PC-9 (cell line): ENCODE data around the gene DHRS7. TPM values are rescaled to one million over a fixed set of nuclear protein-coding genes. Genes with fewer than 3 reads are reported as not detected.
A peak's percentile ranks its signal among the peaks of the same experiment; 100 is the strongest.

ENCODE experiments used
- BruUV-seq: library from RNA; stranded (reverse); fragments of 400-500 nt; replicated peaks from 2 replicates; lab custom pipeline; 2021; lab: Mats Ljungman, UMichigan
- CTCF ChIA-PET: fragments of 300-600 bp; sonication (Branson Sonifier 250); formaldehyde crosslinking; loops from one replicate; lab custom pipeline; 2022; ENCODE audit warnings: antibody characterized with exemption; lab: Charles Lee
- POLR2A ChIA-PET: fragments of 300-600 bp; sonication (Branson Sonifier 250); formaldehyde crosslinking; loops from one replicate; lab custom pipeline; 2022; ENCODE audit warnings: antibody characterized with exemption; ENCODE audit not compliant: unreplicated experiment; lab: Charles Lee
- DNase-seq, 2 experiments: peaks; one replicate each; pipeline versions ENCODE4 v3.0.0 to v3.0.0-alpha.2; 2015 to 2022; ENCODE audit warnings: mixed read lengths in 1 of 2
- H2AFZ ChIP-seq: fragments of 200-600 bp; sonication (generic); 2 replicates; pipeline ENCODE4 v1.8.1; 2017; ENCODE audit warnings: antibody characterized with exemption
- H3F3A ChIP-seq: fragments of 200-600 bp; sonication (generic); 2 replicates; pipeline ENCODE4 v1.8.1; 2017; ENCODE audit warnings: antibody characterized with exemption, mild to moderate bottlenecking, low read depth; ENCODE audit not compliant: insufficient read depth
- H3K27ac ChIP-seq: fragments of 200-600 bp; sonication (generic); 2 replicates; pipeline ENCODE4 v1.6.1; 2016; ENCODE audit warnings: mixed run types
- H3K27me3 ChIP-seq: fragments of 200-600 bp; sonication (generic); 2 replicates; pipeline ENCODE4 v1.6.1; 2016; ENCODE audit warnings: low read depth, mixed run types; ENCODE audit not compliant: insufficient read depth
- H3K36me3 ChIP-seq: fragments of 200-600 bp; sonication (generic); 2 replicates; pipeline ENCODE4 v1.6.1; 2016; ENCODE audit warnings: low read depth, mixed run types
- H3K4me1 ChIP-seq: fragments of 200-600 bp; sonication (generic); replicated peaks from 2 replicates; pipeline ENCODE4 v1.6.1; 2016; ENCODE audit warnings: mixed run types; ENCODE audit not compliant: insufficient read depth
- H3K4me2 ChIP-seq: fragments of 200-600 bp; sonication (generic); 2 replicates; pipeline ENCODE4 v1.6.1; 2017; ENCODE audit warnings: mixed run types
- H3K4me3 ChIP-seq: fragments of 200-600 bp; sonication (generic); 2 replicates; pipeline ENCODE4 v1.6.1; 2016; ENCODE audit warnings: mixed run types
- H3K79me2 ChIP-seq: fragments of 200-600 bp; sonication (generic); 2 replicates; pipeline ENCODE4 v1.6.1; 2017; ENCODE audit warnings: low read depth, mixed run types
- H3K9me2 ChIP-seq: fragments of 200-600 bp; sonication (generic); 2 replicates; pipeline ENCODE4 v1.8.1; 2017; ENCODE audit warnings: mild to moderate bottlenecking; ENCODE audit not compliant: insufficient read depth
- H3K9me3 ChIP-seq: fragments of 200-600 bp; sonication (generic); 2 replicates; pipeline ENCODE4 v1.8.1; 2016; ENCODE audit warnings: low read depth; ENCODE audit not compliant: insufficient read depth
- H4K20me1 ChIP-seq: fragments of 200-600 bp; sonication (generic); 2 replicates; pipeline ENCODE4 v1.8.1; 2017; ENCODE audit not compliant: insufficient read depth
- CTCF ChIP-seq: fragments of 200-600 bp; sonication (generic); conservative IDR thresholded peaks from 2 replicates; pipeline ENCODE4 v1.6.1; 2017; ENCODE audit warnings: mixed run types, antibody characterized with exemption, mild to moderate bottlenecking, moderate library complexity
- EZH2 ChIP-seq: fragments of 200-600 bp; sonication (generic); IDR thresholded peaks from 2 replicates; pipeline ENCODE4 v1.8.0; 2017; ENCODE audit warnings: antibody characterized with exemption, low read depth
- intact Hi-C: fragments of 100-400 bp; cut with micrococcal nuclease; formaldehyde crosslinking; loops from one replicate; pipeline ENCODE4 v1.10.0; 2022; ENCODE audit not compliant: unreplicated experiment
- total RNA-seq: library from RNA; stranded (reverse); gene quantifications from 2 replicates; pipeline ENCODE4 v1.2.3, GENCODE V29; 2021

The DHRS7 gene
- total RNA-seq, 1 experiment from 2014 or later, result 55.1 TPM

- POLR2A ChIA-PET, result interaction anchor here (0.8 kb wide), 1 partner anchor 23 kb away, joined by 8 read pairs; no protein-coding TSS in a partner anchor
Observed at GRCh38 chr14:60184905-60185555, 19.8 kb upstream of the DHRS7 start.

GRCh38 chr14:60184146-60184904, 19.1 kb upstream of the DHRS7 start:
- Histone ChIP-seq H3K4me3 (peak overlapping the region; percentile 55), H3K27me3 (no peaks in the 10 kb centered on the region), H3K9me2 (no peaks in the 10 kb centered on the region), H3K4me2 (peak overlapping the region; percentile 77), H2AFZ (peak overlapping the region; percentile 52), H3K27ac (0 out of 2 replicates have a peak overlapping the region, but pooled peaks have one; percentile 6), H3K36me3 (no peaks in the 10 kb centered on the region), H3K4me1 (peaks cover 10% of the 10 kb centered on the region; the same call in 1 of the 2 replicates), H3F3A (no peaks in the 10 kb centered on the region), H3K9me3 (no peaks in the 10 kb centered on the region), H4K20me1 (no peaks in the 10 kb centered on the region), H3K79me2 (no peaks in the 10 kb centered on the region)
- peak in 1 of 2 experiments; percentile 61 for DNase-seq
- BruUV-seq, result no TSS peak
- ChIA-PET POLR2A (interaction anchor here (0.6 to 0.8 kb wide), 3 partner anchors 23 to 65 kb away, joined by 4 to 8 read pairs (median 6); partner anchors contain the start of gene PPM1A), CTCF (interaction anchor here (0.5 to 2.2 kb wide), 7 partner anchors 55 to 1683 kb away, joined by 3 to 11 read pairs (median 8); partner anchors contain the start of gene SIX1)
- intact Hi-C loops, result loop anchor here (1.0 to 10.0 kb wide), 7 partner anchors 120 to 1157 kb away; no protein-coding TSS in a partner anchor
- TF ChIP-seq CTCF (peak; percentile 96), EZH2 (no peak)

More at GRCh38 chr14:60184905-60185555, 19.8 kb upstream of the DHRS7 start:
- H4K20me1 ChIP-seq, result no peaks in the 10 kb centered on the region
- H3K9me2 ChIP-seq, result no peaks in the 10 kb centered on the region
- no peak for DNase-seq
- no peaks in the 10 kb centered on the region for H3F3A ChIP-seq
- CTCF ChIA-PET, result interaction anchor here (0.6 to 2.2 kb wide), 5 partner anchors 68 to 464 kb away, joined by 3 to 11 read pairs (median 4); partner anchors contain the start of gene SIX1
- H3K4me2 ChIP-seq, result no peak overlapping the region
- no peaks in the 10 kb centered on the region for H3K79me2 ChIP-seq
- peaks cover 10% of the 10 kb centered on the region; the same call in 1 of the 2 replicates for H3K4me1 ChIP-seq
- BruUV-seq, result no TSS peak
- no peak overlapping the region for H2AFZ ChIP-seq
- intact Hi-C loops, result loop anchor here (1.0 to 10.0 kb wide), 8 partner anchors 121 to 1158 kb away; partner anchors contain the start of gene C14orf39
- H3K36me3 ChIP-seq, result no peaks in the 10 kb centered on the region
- H3K27ac ChIP-seq, result no peak overlapping the region
- no peak for TF ChIP-seq CTCF
- no peak for TF ChIP-seq EZH2
- H3K4me3 ChIP-seq, result no peak overlapping the region
- no peaks in the 10 kb centered on the region for H3K27me3 ChIP-seq
- H3K9me3 ChIP-seq, result no peaks in the 10 kb centered on the region

- no peaks in the 10 kb centered on the region for H3K9me2 ChIP-seq
- H3F3A ChIP-seq, result no peaks in the 10 kb centered on the region
- BruUV-seq, result no TSS peak
- H3K4me2 ChIP-seq, result peak overlapping the region; percentile 77
- CTCF ChIA-PET, result interaction anchor here (0.5 to 2.2 kb wide), 6 partner anchors 55 to 1683 kb away, joined by 3 to 11 read pairs (median 8); no protein-coding TSS in a partner anchor
- no peaks in the 10 kb centered on the region for H3K9me3 ChIP-seq
- H4K20me1 ChIP-seq, result no peaks in the 10 kb centered on the region
- peaks cover 10% of the 10 kb centered on the region; the same call in 1 of the 2 replicates for H3K4me1 ChIP-seq
- no peaks in the 10 kb centered on the region for H3K36me3 ChIP-seq
- no peak for TF ChIP-seq EZH2
- no peak for TF ChIP-seq CTCF
- peak overlapping the region; percentile 55 for H3K4me3 ChIP-seq
- POLR2A ChIA-PET, result interaction anchor here (0.6 kb wide), 2 partner anchors 64 to 65 kb away, joined by 4 to 6 read pairs; partner anchors contain the start of gene PPM1A
- H3K27me3 ChIP-seq, result no peaks in the 10 kb centered on the region
- peak overlapping the region; percentile 52 for H2AFZ ChIP-seq
- intact Hi-C loops, result loop anchor here (1.0 to 10.0 kb wide), 7 partner anchors 119 to 1156 kb away; no protein-coding TSS in a partner anchor
- DNase-seq, result no peak
- H3K79me2 ChIP-seq, result no peaks in the 10 kb centered on the region
- H3K27ac ChIP-seq, result 0 out of 2 replicates have a peak overlapping the region, but pooled peaks have one; percentile 6
Observed at GRCh38 chr14:60183741-60184140, 18.5 kb upstream of the DHRS7 start.
